SHP77 treated with DMSO at 0.1 percent for 48 hours (cell line): ENCODE measurements around the gene TMPRSS9.
A peak's percentile ranks its signal among the peaks of the same experiment; 100 is the strongest.
"Not testable (repeated sequence)": the region's sequence is repeated elsewhere in the genome, so short reads cannot be mapped to it uniquely, and the experiment has no call there.

Source experiments
- DNase-seq: peaks from one replicate; lab custom pipeline; 2025; lab: John Stamatoyannopoulos, UW

The TMPRSS9 gene

GRCh38 chr19:2462635-2463421 is 102.8 kb downstream of the TMPRSS9 start:
- DNase-seq: no peak

- not testable (repeated sequence) for DNase-seq
Observed at GRCh38 chr19:2463694-2464093, 103.6 kb downstream of the TMPRSS9 start.

GRCh38 chr19:2464389-2464788 is 104.3 kb downstream of the TMPRSS9 start:
- no peak for DNase-seq

- no peak for DNase-seq
Observed at GRCh38 chr19:2468596-2468995, 108.5 kb downstream of the TMPRSS9 start.

- DNase-seq: no peak
Observed at GRCh38 chr19:2469102-2469914, 109.2 kb downstream of the TMPRSS9 start.

GRCh38 chr19:2469915-2470200 is 109.8 kb downstream of the TMPRSS9 start:
- DNase-seq: not testable (repeated sequence)

GRCh38 chr19:2474232-2475017 is 114.4 kb downstream of the TMPRSS9 start:
- peak; percentile 30 for DNase-seq

- no peak for DNase-seq
Observed at GRCh38 chr19:2475018-2475701, 115.1 kb downstream of the TMPRSS9 start.
